Gastrocnemius medialis (tissue), 4 donors: ENCODE data around the gene ADARB1. TPM values are rescaled to one million over a fixed set of nuclear protein-coding genes. Genes with fewer than 3 reads are reported as not detected.

Experiments used
- ATAC-seq, 2 donors: fragments of 150-250 bp; one replicate each; pipeline ENCODE4 v1.9.1; 2016
- DNase-seq, 2 donors: peaks; one replicate each; pipeline ENCODE4 v3.0.0-alpha.2; 2019
- H3K27ac ChIP-seq, 4 donors: fragments of 200-600 bp; sonication (generic); 1 replicate in 1 of 4; 2 replicates in 3 of 4; pipeline ENCODE4 v1.5.1; 2016 to 2018; ENCODE audit warnings: mild to moderate bottlenecking in 2 of 4, moderate library complexity in 1 of 4
- H3K27me3 ChIP-seq, 3 donors: fragments of 200-600 bp; sonication (generic) in 2 of 3; 1 replicate in 1 of 3; 2 replicates in 2 of 3; pipeline versions ENCODE4 v1.5.1 to v1.6.0; 2016 to 2019; ENCODE audit warnings: mild to moderate bottlenecking in 1 of 3, moderate library complexity in 1 of 3
- H3K36me3 ChIP-seq, 2 donors: fragments of 200-600 bp; sonication (generic) in 1 of 2; one replicate each; pipeline ENCODE4 v1.5.1; 2017 to 2018
- H3K4me1 ChIP-seq, 2 donors: fragments of 200-600 bp; sonication (generic) in 1 of 2; one replicate each; pipeline ENCODE4 v1.5.1; 2016 to 2017; ENCODE audit warnings: mild to moderate bottlenecking in 2 of 2
- H3K4me3 ChIP-seq, 4 donors: fragments of 200-600 bp; sonication (generic) in 3 of 4; 1 replicate in 1 of 4; 2 replicates in 3 of 4; pipeline ENCODE4 v1.5.1; 2016 to 2019; ENCODE audit warnings: mild to moderate bottlenecking in 2 of 4
- H3K9me3 ChIP-seq, 3 donors: fragments of 200-600 bp; sonication (generic) in 2 of 3; 1 replicate in 1 of 3; 2 replicates in 2 of 3; pipeline ENCODE4 v1.5.1; 2016 to 2019
- POLR2A ChIP-seq, 2 donors: fragments of 450-650 bp; IDR thresholded peaks; one replicate each; pipeline ENCODE4 v1.6.1; 2017; ENCODE audit warnings: antibody characterized with exemption in 2 of 2, mild to moderate bottlenecking in 2 of 2, moderate library complexity in 2 of 2
- in situ Hi-C, 4 donors: fragments of 200-750 bp; cut with MboI; loops; one replicate each; pipeline versions ENCODE4 v1.15.0 to v1.8.0; 2017; ENCODE audit warnings: low sequenced_read_pairs in 4 of 4
- intact Hi-C: fragments of 100-400 bp; cut with DNase I; formaldehyde crosslinking; loops from one replicate; pipeline ENCODE4 v1.15.1; 2023; ENCODE audit warnings: low total_unique reads
- total RNA-seq, 4 donors: library from RNA; depleted of rRNA; stranded (reverse); fragments of >200 nt; gene quantifications; one replicate each; pipeline versions ENCODE4 v1.1.0 to v1.2.3, GENCODE V29; 2016
- TF ChIP-seq, protein P1 (sequence below), 5 experiments: fragments of 450-650 bp in 3 of 5; fragments of 200-600 bp in 2 of 5; sonication (generic) in 2 of 5; IDR thresholded peaks in 4 of 5; conservative IDR thresholded peaks in 1 of 5; 1 replicate in 4 of 5; 2 replicates in 1 of 5; pipeline ENCODE4 v1.5.1; 2016 to 2019; ENCODE audit warnings: antibody characterized with exemption in 5 of 5, mild to moderate bottlenecking in 3 of 5, moderate library complexity in 3 of 5

ADARB1 gene
- total RNA-seq, 4 donors from 2014 or later, result 5.9 to 11.5 (median 6.9) TPM

DNA sequence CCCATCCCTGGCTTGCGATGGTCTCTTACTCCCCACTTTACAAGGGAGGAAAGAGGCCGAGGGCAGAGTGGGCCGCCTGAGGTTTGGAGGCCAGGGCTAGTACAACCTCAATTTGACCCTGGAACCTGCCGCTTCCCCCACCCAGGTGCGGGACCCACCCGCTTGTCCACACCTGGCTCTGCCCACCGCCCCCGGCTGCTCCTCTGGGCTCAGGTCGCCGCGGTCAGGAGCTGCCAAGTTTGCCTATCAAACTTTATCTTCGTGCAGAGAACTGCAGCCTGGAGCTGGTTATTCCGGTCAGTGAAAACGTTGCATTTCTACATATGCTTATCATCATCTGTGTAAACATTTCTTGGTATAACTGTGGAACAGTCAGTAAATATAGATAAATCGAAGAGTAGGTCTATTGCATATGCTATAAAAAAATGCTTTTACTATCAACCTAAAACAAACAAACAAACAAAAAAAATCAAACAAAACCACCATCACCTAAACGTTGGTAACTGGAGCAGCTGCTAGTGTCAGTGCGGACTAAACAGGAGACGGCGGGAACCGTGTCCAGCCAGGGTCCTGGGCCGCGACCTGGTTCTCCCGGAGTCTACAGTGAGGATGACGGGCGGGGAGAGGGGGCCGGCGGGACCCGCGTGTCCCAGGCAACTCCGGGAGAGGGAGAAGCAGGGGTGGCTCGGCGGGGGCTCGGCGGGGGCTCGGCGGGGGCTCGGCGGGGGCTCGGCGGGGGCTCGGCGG is 906 bp upstream of the ADARB1 start:
- Histone ChIP-seq H3K4me3 (peak overlapping the region; percentile 72 to 84 (median 78)), H3K9me3 (no peaks in the 10 kb centered on the region), H3K4me1 (peaks cover 29 to 40% of the 10 kb centered on the region in 2 donors), H3K27me3 (no peaks in the 10 kb centered on the region), H3K36me3 (no peaks in the 10 kb centered on the region), H3K27ac (peak overlapping the region; percentile 84 to 95 (median 91))
- in situ Hi-C loops, result loop anchor here in 1 of 4 donors (10.0 kb wide), 1 partner anchor 51 kb away; no protein-coding TSS in a partner anchor
- ATAC-seq (no peak), DNase-seq (no peak)
- TF ChIP-seq, protein P1, sequence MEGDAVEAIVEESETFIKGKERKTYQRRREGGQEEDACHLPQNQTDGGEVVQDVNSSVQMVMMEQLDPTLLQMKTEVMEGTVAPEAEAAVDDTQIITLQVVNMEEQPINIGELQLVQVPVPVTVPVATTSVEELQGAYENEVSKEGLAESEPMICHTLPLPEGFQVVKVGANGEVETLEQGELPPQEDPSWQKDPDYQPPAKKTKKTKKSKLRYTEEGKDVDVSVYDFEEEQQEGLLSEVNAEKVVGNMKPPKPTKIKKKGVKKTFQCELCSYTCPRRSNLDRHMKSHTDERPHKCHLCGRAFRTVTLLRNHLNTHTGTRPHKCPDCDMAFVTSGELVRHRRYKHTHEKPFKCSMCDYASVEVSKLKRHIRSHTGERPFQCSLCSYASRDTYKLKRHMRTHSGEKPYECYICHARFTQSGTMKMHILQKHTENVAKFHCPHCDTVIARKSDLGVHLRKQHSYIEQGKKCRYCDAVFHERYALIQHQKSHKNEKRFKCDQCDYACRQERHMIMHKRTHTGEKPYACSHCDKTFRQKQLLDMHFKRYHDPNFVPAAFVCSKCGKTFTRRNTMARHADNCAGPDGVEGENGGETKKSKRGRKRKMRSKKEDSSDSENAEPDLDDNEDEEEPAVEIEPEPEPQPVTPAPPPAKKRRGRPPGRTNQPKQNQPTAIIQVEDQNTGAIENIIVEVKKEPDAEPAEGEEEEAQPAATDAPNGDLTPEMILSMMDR (IDR thresholded peaks at IDR 0.05 in 4 of 5, conservative IDR thresholded peaks at IDR 0.05 in 1 of 5), result no peak
- TF ChIP-seq POLR2A (IDR thresholded peaks at IDR 0.05), result no peak
- intact Hi-C loops, result loop anchor here (1.0 to 5.0 kb wide), 5 partner anchors 20 to 201 kb away; partner anchors contain the start of gene PTTG1IP

- no peaks in the 10 kb centered on the region for H3K36me3 ChIP-seq
- DNase-seq (no peak), ATAC-seq (peak; percentile 35 to 46)
- no peaks in the 10 kb centered on the region for H3K27me3 ChIP-seq
- peaks cover 36 to 39% of the 10 kb centered on the region in 2 donors for H3K4me1 ChIP-seq
- intact Hi-C loops (loop anchor here (2.0 to 5.0 kb wide), 4 partner anchors 30 to 203 kb away; partner anchors contain the start of gene PTTG1IP), in situ Hi-C loops (loop anchor here in 1 of 4 donors (10.0 kb wide), 1 partner anchor 50 kb away; no protein-coding TSS in a partner anchor)
- H3K27ac ChIP-seq, result peak overlapping the region; percentile 39 to 84 (median 73)
- no peaks in the 10 kb centered on the region for H3K9me3 ChIP-seq
- H3K4me3 ChIP-seq, result peak overlapping the region; percentile 65 to 90 (median 74)
- TF ChIP-seq, protein P1 (IDR thresholded peaks at IDR 0.05 in 4 of 5, conservative IDR thresholded peaks at IDR 0.05 in 1 of 5), result peak in 1 of 5 experiments; percentile 7
- no peak for TF ChIP-seq POLR2A (IDR thresholded peaks at IDR 0.05)
These were observed 627 bp downstream of the ADARB1 start for GRCh38 chr21:45074818-45075595.

- ATAC-seq, result no peak
- Histone ChIP-seq H3K4me1 (peaks cover 32 to 36% of the 10 kb centered on the region in 2 donors), H3K27ac (peak overlapping the region; percentile 39 to 84 (median 73)), H3K27me3 (no peaks in the 10 kb centered on the region), H3K36me3 (no peaks in the 10 kb centered on the region), H3K9me3 (no peaks in the 10 kb centered on the region), H3K4me3 (peak overlapping the region; percentile 65 to 90 (median 74))
- DNase-seq, result no peak
- in situ Hi-C loops (loop anchor here in 1 of 4 donors (10.0 kb wide), 1 partner anchor 49 kb away; no protein-coding TSS in a partner anchor), intact Hi-C loops (loop anchor here (2.0 kb wide), 2 partner anchors 31 to 53 kb away; no protein-coding TSS in a partner anchor)
- TF ChIP-seq POLR2A (IDR thresholded peaks at IDR 0.05), result no peak
- TF ChIP-seq, protein P1 (IDR thresholded peaks at IDR 0.05 in 4 of 5, conservative IDR thresholded peaks at IDR 0.05 in 1 of 5), result no peak
These were observed 1.3 kb downstream of the ADARB1 start for GRCh38 chr21:45075596-45076244.

DNA sequence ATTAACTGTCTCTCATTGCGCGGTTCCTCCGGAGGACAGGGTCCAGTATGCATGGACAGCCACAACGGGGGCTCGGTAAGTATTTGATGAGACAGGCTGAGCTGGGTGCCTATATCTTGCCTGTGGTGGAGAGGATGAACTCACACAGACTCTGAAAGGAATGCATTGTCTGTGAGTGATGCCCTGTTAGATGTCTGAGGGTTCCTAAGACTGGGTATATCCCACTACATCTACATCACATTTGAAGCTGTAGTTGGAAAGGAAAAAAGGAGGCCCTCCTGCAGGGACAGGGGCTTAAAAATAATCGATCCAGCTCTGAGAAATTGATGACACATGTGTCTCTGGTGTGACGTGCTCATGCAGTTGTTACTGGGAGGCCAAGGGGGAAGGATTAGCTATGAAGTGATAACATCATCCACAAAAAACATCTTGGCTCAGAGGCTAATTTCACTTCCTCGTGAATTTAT is 1.9 kb downstream of the ADARB1 start:
- H3K4me3 ChIP-seq, result peak overlapping the region; percentile 65 to 90 (median 74)
- H3K27me3 ChIP-seq, result no peaks in the 10 kb centered on the region
- peaks cover 0 to 1% of the 10 kb centered on the region in 2 donors for H3K36me3 ChIP-seq
- TF ChIP-seq, protein P1 (IDR thresholded peaks at IDR 0.05 in 4 of 5, conservative IDR thresholded peaks at IDR 0.05 in 1 of 5), result no peak
- peak overlapping the region in 2 of 4 donors; percentile 48 to 74 for H3K27ac ChIP-seq
- ATAC-seq (no peak), DNase-seq (no peak)
- in situ Hi-C loops, result loop anchor here in 1 of 4 donors (10.0 kb wide), 1 partner anchor 49 kb away; no protein-coding TSS in a partner anchor
- intact Hi-C loops, result no loop called here
- H3K4me1 ChIP-seq, result peaks cover 27 to 31% of the 10 kb centered on the region in 2 donors
- no peaks in the 10 kb centered on the region for H3K9me3 ChIP-seq
